Upper lobe of left lung (tissue), 4 donors: ENCODE measurements around the gene NRXN3.

Experiments used
- CTCF ChIP-seq, 6 experiments: fragments of 450-650 bp in 4 of 6; fragments of 200-600 bp in 2 of 6; sonication (generic) in 2 of 6; IDR thresholded peaks; one replicate each; pipeline ENCODE4 v1.5.1; 2016 to 2019; ENCODE audit warnings: antibody characterized with exemption in 6 of 6
- EP300 ChIP-seq, 4 donors: sonication (generic); formaldehyde crosslinking; IDR thresholded peaks; one replicate each; pipeline ENCODE4 v1.5.1; 2017; ENCODE audit warnings: antibody characterized with exemption in 4 of 4, control low read depth in 2 of 4
- POLR2A ChIP-seq, 4 donors: fragments of 450-650 bp; IDR thresholded peaks; one replicate each; pipeline ENCODE4 v1.5.1; 2016 to 2017; ENCODE audit warnings: antibody characterized with exemption in 4 of 4, mild to moderate bottlenecking in 2 of 4
- POLR2AphosphoS5 ChIP-seq, 2 donors: sonication (generic); formaldehyde crosslinking; IDR thresholded peaks; one replicate each; pipeline ENCODE4 v1.5.1; 2017; ENCODE audit warnings: antibody characterized with exemption in 2 of 2

- TF ChIP-seq POLR2A (IDR thresholded peaks at IDR 0.05) (no peak), POLR2AphosphoS5 (IDR thresholded peaks at IDR 0.05) (no peak), CTCF (IDR thresholded peaks at IDR 0.05) (no peak), EP300 (IDR thresholded peaks at IDR 0.05) (no peak)
Measured at GRCh38 chr14:79295385-79295784, 1125.2 kb downstream of the NRXN3 start.
